Osteoblast (primary cell): ENCODE measurements around the gene TSR3. TPM values are rescaled to one million over a fixed set of nuclear protein-coding genes. Genes with fewer than 3 reads are reported as not detected.

ENCODE experiments used
- DNase-seq: peaks from one replicate; pipeline ENCODE4 v3.0.0; 2011; ENCODE audit warnings: low spot score, mixed read lengths; ENCODE audit not compliant: insufficient read length; ENCODE audit errors: missing footprints
- H2AFZ ChIP-seq: 2 replicates; pipeline ENCODE4 v1.6.0; 2011; ENCODE audit warnings: mild to moderate bottlenecking, low read length
- H3K27ac ChIP-seq: 2 replicates; pipeline ENCODE4 v1.5.1; 2011; ENCODE audit warnings: mild to moderate bottlenecking, low read depth, low read length, moderate library complexity
- H3K27me3 ChIP-seq: 2 replicates; pipeline ENCODE4 v1.6.0; 2012; ENCODE audit warnings: mild to moderate bottlenecking, control low read depth, inconsistent platforms, low read length, moderate library complexity; ENCODE audit not compliant: insufficient read depth
- H3K36me3 ChIP-seq: 2 replicates; pipeline ENCODE4 v1.5.1; 2011; ENCODE audit warnings: mild to moderate bottlenecking, low read length, control low read depth, moderate library complexity; ENCODE audit not compliant: insufficient read depth
- H3K4me1 ChIP-seq: 2 replicates; pipeline ENCODE4 v1.5.1; 2011; ENCODE audit warnings: mild to moderate bottlenecking, low read length, control low read depth, moderate library complexity; ENCODE audit not compliant: insufficient read depth
- H3K4me2 ChIP-seq: 2 replicates; pipeline ENCODE4 v1.6.0; 2011; ENCODE audit warnings: mild to moderate bottlenecking, low read length; ENCODE audit not compliant: insufficient read depth
- H3K4me3 ChIP-seq: fragments of 200-600 bp; sonication (generic); 3 replicates; pipeline ENCODE4 v1.5.1; 2012; ENCODE audit warnings: mild to moderate bottlenecking, low read length, inconsistent platforms; ENCODE audit not compliant: insufficient read depth
- H3K79me2 ChIP-seq: 2 replicates; pipeline ENCODE4 v1.6.0; 2012; ENCODE audit warnings: mild to moderate bottlenecking, low read length, control low read depth, inconsistent platforms; ENCODE audit not compliant: insufficient read depth
- H3K9me3 ChIP-seq: 2 replicates; pipeline ENCODE4 v1.5.1; 2011; ENCODE audit warnings: low read depth, low read length, control low read depth
- H4K20me1 ChIP-seq: 2 replicates; pipeline ENCODE4 v1.6.0; 2012; ENCODE audit warnings: mild to moderate bottlenecking, low read length, control low read depth; ENCODE audit not compliant: insufficient read depth
- total RNA-seq: library from RNA; depleted of rRNA; stranded (reverse); fragments of >200 nt; gene quantifications from 2 replicates; pipeline ENCODE4 v1.2.3, GENCODE V29; 2012
- TF ChIP-seq, protein P1 (sequence below): IDR thresholded peaks from 2 replicates; pipeline ENCODE4 v1.5.1; 2011; ENCODE audit warnings: mild to moderate bottlenecking, low read depth, low read length, moderate library complexity; ENCODE audit errors: extremely low read depth

TSR3 gene
- total RNA-seq, 1 donor: 53.6 TPM

DNA sequence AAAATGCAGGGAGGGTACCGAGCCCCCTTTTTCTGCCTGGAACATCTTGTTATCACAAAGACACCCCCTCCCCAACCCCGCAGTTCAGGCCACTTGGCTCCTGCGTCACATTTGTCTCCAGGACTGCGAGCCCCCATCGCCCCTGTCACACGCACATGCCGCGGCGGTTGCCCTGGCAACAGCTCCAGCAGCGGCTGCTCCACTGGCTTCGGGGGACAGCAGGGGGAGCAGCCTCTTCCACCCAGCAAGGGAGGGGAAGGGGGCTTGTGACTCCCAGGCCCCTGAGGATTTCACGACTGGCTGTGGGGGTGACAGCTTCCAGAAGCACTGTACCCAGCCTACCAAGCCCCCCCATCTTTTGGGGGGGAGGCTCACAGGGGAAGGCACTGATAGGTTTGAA, 15.7 kb downstream of the TSR3 start:
- no peak for DNase-seq
- Histone ChIP-seq H3K4me1 (no peaks in the 10 kb centered on the region), H2AFZ (no peak overlapping the region), H3K36me3 (no peaks in the 10 kb centered on the region), H3K4me2 (no peak overlapping the region), H3K27me3 (peaks cover 52% of the 10 kb centered on the region), H3K4me3 (no peak overlapping the region), H4K20me1 (no peaks in the 10 kb centered on the region), H3K79me2 (no peaks in the 10 kb centered on the region), H3K9me3 (no peaks in the 10 kb centered on the region), H3K27ac (no peak overlapping the region)
- TF ChIP-seq, protein P1, sequence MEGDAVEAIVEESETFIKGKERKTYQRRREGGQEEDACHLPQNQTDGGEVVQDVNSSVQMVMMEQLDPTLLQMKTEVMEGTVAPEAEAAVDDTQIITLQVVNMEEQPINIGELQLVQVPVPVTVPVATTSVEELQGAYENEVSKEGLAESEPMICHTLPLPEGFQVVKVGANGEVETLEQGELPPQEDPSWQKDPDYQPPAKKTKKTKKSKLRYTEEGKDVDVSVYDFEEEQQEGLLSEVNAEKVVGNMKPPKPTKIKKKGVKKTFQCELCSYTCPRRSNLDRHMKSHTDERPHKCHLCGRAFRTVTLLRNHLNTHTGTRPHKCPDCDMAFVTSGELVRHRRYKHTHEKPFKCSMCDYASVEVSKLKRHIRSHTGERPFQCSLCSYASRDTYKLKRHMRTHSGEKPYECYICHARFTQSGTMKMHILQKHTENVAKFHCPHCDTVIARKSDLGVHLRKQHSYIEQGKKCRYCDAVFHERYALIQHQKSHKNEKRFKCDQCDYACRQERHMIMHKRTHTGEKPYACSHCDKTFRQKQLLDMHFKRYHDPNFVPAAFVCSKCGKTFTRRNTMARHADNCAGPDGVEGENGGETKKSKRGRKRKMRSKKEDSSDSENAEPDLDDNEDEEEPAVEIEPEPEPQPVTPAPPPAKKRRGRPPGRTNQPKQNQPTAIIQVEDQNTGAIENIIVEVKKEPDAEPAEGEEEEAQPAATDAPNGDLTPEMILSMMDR: no peak

DNA sequence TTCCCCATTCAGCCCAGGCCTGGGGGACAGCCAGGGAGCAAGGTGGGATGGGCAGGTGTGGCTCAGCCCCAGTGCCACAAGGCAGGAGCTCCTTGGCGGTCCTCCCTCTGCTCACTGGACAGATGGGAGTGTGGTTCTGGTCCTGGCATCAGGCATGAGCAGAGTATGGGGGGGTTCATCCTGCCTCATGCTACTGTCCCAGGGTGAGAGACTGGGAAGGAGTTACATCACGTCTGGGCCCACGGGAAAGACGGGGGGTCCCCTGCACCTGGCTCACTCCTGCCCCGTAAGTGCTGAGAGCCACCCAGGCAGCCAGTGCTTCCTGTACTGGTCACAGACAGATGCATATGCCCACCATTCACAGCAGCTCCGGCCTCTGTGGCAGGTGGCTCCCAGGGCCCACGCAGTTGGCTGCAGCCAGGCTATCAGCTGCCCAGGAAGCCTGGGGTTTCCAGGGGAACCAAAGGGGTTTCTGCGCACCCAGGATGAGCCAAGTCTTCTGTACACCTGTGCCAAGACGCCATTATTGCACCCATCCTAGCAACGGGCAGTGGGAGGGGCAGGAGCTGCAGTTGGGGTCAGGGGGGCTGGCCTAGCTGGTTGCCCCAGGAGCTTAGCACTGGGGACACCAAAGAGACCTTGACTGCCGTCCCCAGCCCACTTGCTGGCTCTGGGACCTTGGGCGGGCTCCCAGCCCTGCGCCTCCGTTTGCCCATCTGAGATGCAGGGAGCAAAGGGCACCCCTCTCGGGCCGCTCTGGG, 16.3 kb downstream of the TSR3 start:
- no peak overlapping the region for H2AFZ ChIP-seq
- H3K27ac ChIP-seq: no peak overlapping the region
- DNase-seq: no peak
- H3K4me1 ChIP-seq: no peaks in the 10 kb centered on the region
- TF ChIP-seq, protein P1: no peak
- H3K36me3 ChIP-seq: no peaks in the 10 kb centered on the region
- H4K20me1 ChIP-seq: no peaks in the 10 kb centered on the region
- H3K79me2 ChIP-seq: no peaks in the 10 kb centered on the region
- H3K4me2 ChIP-seq: no peak overlapping the region
- no peak overlapping the region for H3K4me3 ChIP-seq
- peaks cover 2% of the 10 kb centered on the region for H3K9me3 ChIP-seq
- peaks cover 52% of the 10 kb centered on the region for H3K27me3 ChIP-seq

DNA sequence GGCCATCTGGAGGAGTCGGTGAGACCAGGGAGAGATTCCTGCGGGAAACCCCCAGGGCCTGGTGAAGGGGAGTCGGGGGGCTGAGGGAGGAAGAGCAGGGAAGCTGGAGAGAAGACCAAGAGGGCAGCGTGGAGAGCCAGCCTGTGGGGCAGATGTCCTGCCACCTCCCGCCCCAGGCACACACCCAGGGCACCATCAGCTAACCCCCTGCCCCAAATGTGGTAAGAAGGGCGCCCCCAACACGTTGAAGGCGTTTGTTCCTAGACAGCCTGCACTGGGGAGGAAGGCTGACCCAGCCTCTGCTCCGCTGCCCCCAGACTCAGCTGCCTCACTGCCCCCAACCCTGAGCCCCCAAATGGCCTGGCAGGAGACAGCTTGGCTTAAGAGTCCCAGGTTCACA, 16.9 kb downstream of the TSR3 start:
- TF ChIP-seq, protein P1: no peak
- H3K4me3 ChIP-seq: no peak overlapping the region
- peaks cover 52% of the 10 kb centered on the region for H3K27me3 ChIP-seq
- no peak overlapping the region for H3K4me2 ChIP-seq
- H3K27ac ChIP-seq: no peak overlapping the region
- no peaks in the 10 kb centered on the region for H4K20me1 ChIP-seq
- no peak for DNase-seq
- H3K79me2 ChIP-seq: no peaks in the 10 kb centered on the region
- H3K4me1 ChIP-seq: no peaks in the 10 kb centered on the region
- H3K36me3 ChIP-seq: no peaks in the 10 kb centered on the region
- peaks cover 4% of the 10 kb centered on the region for H3K9me3 ChIP-seq
- H2AFZ ChIP-seq: no peak overlapping the region

DNA sequence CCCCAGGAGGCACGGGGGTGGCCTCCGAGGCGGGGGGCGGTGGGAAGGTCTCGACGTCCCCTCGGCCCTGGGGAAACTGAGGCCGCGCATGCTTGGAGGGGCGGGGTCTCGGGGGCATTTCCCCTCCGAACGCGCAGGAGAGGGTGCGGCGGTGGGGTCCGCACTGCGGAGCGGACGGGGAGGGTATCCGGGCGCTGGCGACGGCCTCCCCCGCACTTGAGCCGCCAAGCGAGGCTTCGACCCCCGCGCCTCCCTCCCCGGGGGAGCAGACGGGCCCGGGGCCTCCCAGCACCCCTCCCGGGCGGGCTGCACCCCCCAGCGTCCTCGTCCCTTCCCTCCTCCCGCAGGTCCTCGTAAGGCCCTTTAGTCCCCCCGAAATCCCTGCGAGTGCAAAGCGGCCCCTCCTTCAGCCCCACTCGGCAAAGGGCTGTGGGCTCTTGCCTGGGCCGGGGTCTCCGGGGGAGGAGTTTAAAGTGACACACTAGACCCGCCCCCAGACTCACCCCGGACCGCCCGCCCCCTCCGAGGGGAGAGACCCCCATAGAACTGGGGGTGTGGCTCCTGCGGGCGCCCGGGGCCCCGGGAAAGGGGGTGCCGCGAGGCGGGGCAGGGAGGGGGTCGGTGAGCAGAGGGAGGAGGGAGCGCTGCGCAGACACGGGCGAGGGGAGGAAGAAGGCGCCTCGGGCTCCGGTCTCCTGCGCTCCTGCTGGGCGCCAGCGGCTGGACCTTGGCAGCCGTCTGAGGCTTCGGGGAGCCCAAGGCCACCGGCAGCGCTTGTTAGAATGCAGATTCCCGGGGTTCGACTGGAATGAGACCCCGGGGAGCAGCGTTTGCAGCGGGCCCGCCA, 17.6 kb downstream of the TSR3 start:
- Histone ChIP-seq H3K4me3 (no peak overlapping the region), H3K36me3 (no peaks in the 10 kb centered on the region), H3K9me3 (peaks cover 4% of the 10 kb centered on the region), H3K79me2 (no peaks in the 10 kb centered on the region), H2AFZ (no peak overlapping the region), H3K4me1 (no peaks in the 10 kb centered on the region), H4K20me1 (no peaks in the 10 kb centered on the region), H3K4me2 (no peak overlapping the region), H3K27me3 (peaks cover 52% of the 10 kb centered on the region), H3K27ac (no peak overlapping the region)
- TF ChIP-seq, protein P1: no peak
- DNase-seq: no peak
